ENCODE measurements around the gene PRR13. TPM values are rescaled to one million over a fixed set of nuclear protein-coding genes. Genes with fewer than 3 reads are reported as not detected.
"Not testable (repeated sequence)": the region's sequence is repeated elsewhere in the genome, so short reads cannot be mapped to it uniquely, and the experiment has no call there.

PRR13 gene
- total RNA-seq, 1 experiment from 2014 or later: 180 TPM

GRCh38 chr12:53479331-53479730, 37.8 kb downstream of the PRR13 start:
- POLR2A ChIA-PET (ENCODE audit: low non-redundant PET): interaction anchor here (0.6 kb wide), 1 partner anchor 10 kb away, joined by 3 read pairs; no protein-coding TSS in a partner anchor
- H3K4me1 ChIP-seq (ENCODE audit: insufficient read depth, low read length, poor library complexity, severe bottlenecking): peaks cover 4% of the 10 kb centered on the region
- intact Hi-C loops (cut with micrococcal nuclease; ENCODE audit: unreplicated experiment): no loop called here
- H3K9me3 ChIP-seq (ENCODE audit: low read depth, low read length, poor library complexity, severe bottlenecking): no peaks in the 10 kb centered on the region
- H3K36me3 ChIP-seq (ENCODE audit: insufficient read depth, low read length, poor library complexity, severe bottlenecking): peaks cover 86% of the 10 kb centered on the region
- no peak overlapping the region for H3K4me3 ChIP-seq (ENCODE audit: low read depth, low read length, poor library complexity, severe bottlenecking)
- no peak for DNase-seq (ENCODE audit: low spot score)
- H3K27ac ChIP-seq (ENCODE audit: low read depth, low read length, poor library complexity, severe bottlenecking): no peak overlapping the region
- no TSS peak for BruUV-seq (replicated peaks)
- no peaks in the 10 kb centered on the region for H3K27me3 ChIP-seq (replicated peaks; ENCODE audit: insufficient read depth, low read depth, low read length, poor library complexity)
- no peak for TF ChIP-seq EZH2 (IDR thresholded peaks at IDR 0.05; ENCODE audit: borderline replicate concordance, low read depth, low read length, poor library complexity, severe bottlenecking)
- CTCF ChIA-PET: no interaction called here

- intact Hi-C loops (cut with micrococcal nuclease; ENCODE audit: unreplicated experiment): no loop called here
- no TSS peak for BruUV-seq (replicated peaks)
- no peak for DNase-seq (ENCODE audit: low spot score)
- Histone ChIP-seq H3K9me3 (ENCODE audit: low read depth, low read length, poor library complexity, severe bottlenecking) (no peaks in the 10 kb centered on the region), H3K27me3 (replicated peaks; ENCODE audit: insufficient read depth, low read depth, low read length, poor library complexity) (no peaks in the 10 kb centered on the region), H3K4me1 (ENCODE audit: insufficient read depth, low read length, poor library complexity, severe bottlenecking) (peaks cover 4% of the 10 kb centered on the region), H3K36me3 (ENCODE audit: insufficient read depth, low read length, poor library complexity, severe bottlenecking) (peaks cover 79% of the 10 kb centered on the region), H3K27ac (ENCODE audit: low read depth, low read length, poor library complexity, severe bottlenecking) (no peak overlapping the region), H3K4me3 (ENCODE audit: low read depth, low read length, poor library complexity, severe bottlenecking) (no peak overlapping the region)
- no peak for TF ChIP-seq CTCF (conservative IDR thresholded peaks at IDR 0.05; ENCODE audit: low read depth, low read length)
- ChIA-PET CTCF (no interaction called here), POLR2A (ENCODE audit: low non-redundant PET) (no interaction called here)
Observed at GRCh38 chr12:53480491-53481442, 39.2 kb downstream of the PRR13 start.

- H3K36me3 ChIP-seq (ENCODE audit: insufficient read depth, low read length, poor library complexity, severe bottlenecking): peaks cover 79% of the 10 kb centered on the region
- H3K9me3 ChIP-seq (ENCODE audit: low read depth, low read length, poor library complexity, severe bottlenecking); DNase-seq (ENCODE audit: low spot score); BruUV-seq (replicated peaks); intact Hi-C loops (cut with micrococcal nuclease; ENCODE audit: unreplicated experiment); H3K27ac ChIP-seq (ENCODE audit: low read depth, low read length, poor library complexity, severe bottlenecking); H3K4me3 ChIP-seq (ENCODE audit: low read depth, low read length, poor library complexity, severe bottlenecking); H3K4me1 ChIP-seq (ENCODE audit: insufficient read depth, low read length, poor library complexity, severe bottlenecking); H3K27me3 ChIP-seq (replicated peaks; ENCODE audit: insufficient read depth, low read depth, low read length, poor library complexity): not testable (repeated sequence)
- ChIA-PET POLR2A (ENCODE audit: low non-redundant PET) (interaction anchor here (0.6 to 0.7 kb wide), 2 partner anchors 17 to 60 kb away, joined by 3 to 6 read pairs; no protein-coding TSS in a partner anchor), CTCF (interaction anchor here (1.1 kb wide), 1 partner anchor 129 kb away, joined by 3 read pairs; no protein-coding TSS in a partner anchor)
Observed at GRCh38 chr12:53481458-53481857, 39.9 kb downstream of the PRR13 start.

GRCh38 chr12:53481939-53482586, 40.5 kb downstream of the PRR13 start:
- BruUV-seq (replicated peaks): no TSS peak
- no peaks in the 10 kb centered on the region for H3K4me1 ChIP-seq (ENCODE audit: insufficient read depth, low read length, poor library complexity, severe bottlenecking)
- ChIA-PET CTCF (interaction anchor here (1.1 kb wide), 1 partner anchor 130 kb away, joined by 3 read pairs; no protein-coding TSS in a partner anchor), POLR2A (ENCODE audit: low non-redundant PET) (interaction anchor here (0.6 to 0.7 kb wide), 2 partner anchors 17 to 61 kb away, joined by 3 to 6 read pairs; no protein-coding TSS in a partner anchor)
- intact Hi-C loops (cut with micrococcal nuclease; ENCODE audit: unreplicated experiment): no loop called here
- no peaks in the 10 kb centered on the region for H3K9me3 ChIP-seq (ENCODE audit: low read depth, low read length, poor library complexity, severe bottlenecking)
- 0 out of 2 replicates have a peak, but pooled peaks have one; percentile 35 for TF ChIP-seq CTCF (conservative IDR thresholded peaks at IDR 0.05; ENCODE audit: low read depth, low read length)
- no peak for TF ChIP-seq EZH2 (IDR thresholded peaks at IDR 0.05; ENCODE audit: borderline replicate concordance, low read depth, low read length, poor library complexity, severe bottlenecking)
- no peak overlapping the region for H3K4me3 ChIP-seq (ENCODE audit: low read depth, low read length, poor library complexity, severe bottlenecking)
- H3K27ac ChIP-seq (ENCODE audit: low read depth, low read length, poor library complexity, severe bottlenecking): no peak overlapping the region
- peaks cover 75% of the 10 kb centered on the region for H3K36me3 ChIP-seq (ENCODE audit: insufficient read depth, low read length, poor library complexity, severe bottlenecking)
- no peaks in the 10 kb centered on the region for H3K27me3 ChIP-seq (replicated peaks; ENCODE audit: insufficient read depth, low read depth, low read length, poor library complexity)
- peak; percentile 60 for DNase-seq (ENCODE audit: low spot score)

All from A673 (cell line).